Mucosa of rectum (tissue), 2 donors: ENCODE data around the gene TTPAL.

Experiments used
- H3K27ac ChIP-seq, 2 donors: one replicate each; pipeline ENCODE4 v1.7.0; 2013; ENCODE audit warnings: inconsistent platforms in 2 of 2, low read depth in 2 of 2, low read length in 2 of 2
- H3K27me3 ChIP-seq, 2 donors: one replicate each; pipeline ENCODE4 v1.7.0; 2013; ENCODE audit warnings: low read length in 2 of 2; ENCODE audit not compliant: control insufficient read depth in 2 of 2, insufficient read depth in 2 of 2
- H3K36me3 ChIP-seq, 2 donors: one replicate each; pipeline ENCODE4 v1.7.0; 2013; ENCODE audit warnings: low read length in 2 of 2; ENCODE audit not compliant: control insufficient read depth in 2 of 2, insufficient read depth in 2 of 2
- H3K4me1 ChIP-seq, 2 donors: one replicate each; pipeline ENCODE4 v1.7.0; 2013; ENCODE audit warnings: low read length in 2 of 2, mild to moderate bottlenecking in 1 of 2; ENCODE audit not compliant: control insufficient read depth in 2 of 2, insufficient read depth in 2 of 2
- H3K4me3 ChIP-seq, 2 donors: one replicate each; pipeline ENCODE4 v1.7.0; 2013; ENCODE audit warnings: low read length in 2 of 2
- H3K9ac ChIP-seq, 2 donors: one replicate each; pipeline ENCODE4 v1.7.0; 2013; ENCODE audit warnings: low read length in 2 of 2, low read depth in 1 of 2, mild to moderate bottlenecking in 1 of 2
- H3K9me3 ChIP-seq, 2 donors: one replicate each; pipeline ENCODE4 v1.7.0; 2013; ENCODE audit warnings: low read length in 2 of 2; ENCODE audit not compliant: control insufficient read depth in 2 of 2
- donor health status: healthy.
- donor health status: Normal muscosa, but diverticular disease.

TTPAL gene

GRCh38 chr20:44532259-44532980 is 56.7 kb downstream of the TTPAL start:
- Histone ChIP-seq H3K9me3 (no peaks in the 10 kb centered on the region), H3K4me3 (peak overlapping the region; percentile 79 to 94), H3K27ac (peak overlapping the region; percentile 7 to 79), H3K36me3 (no peaks in the 10 kb centered on the region), H3K9ac (peak overlapping the region; percentile 80 to 96), H3K4me1 (peaks cover 17 to 23% of the 10 kb centered on the region in 2 donors), H3K27me3 (no peaks in the 10 kb centered on the region)

DNA sequence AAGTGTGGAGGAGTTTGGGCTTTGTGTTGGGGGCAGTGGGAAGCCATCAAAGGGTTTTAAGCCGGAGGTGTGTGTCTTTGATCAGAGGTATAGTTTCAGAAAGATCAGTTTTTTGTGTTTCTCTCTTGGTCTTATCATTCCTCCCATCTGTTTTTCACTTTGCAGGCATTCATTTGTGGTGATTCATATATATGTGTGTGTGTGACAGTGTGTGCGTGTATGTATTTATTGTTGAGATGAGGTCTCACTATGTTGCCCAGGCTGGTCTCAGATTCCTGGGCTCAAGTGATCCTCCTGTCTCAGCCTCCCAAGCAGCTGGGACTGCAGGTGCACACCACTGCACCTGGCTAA is 57.3 kb downstream of the TTPAL start:
- Histone ChIP-seq H3K9ac (peak overlapping the region in 1 of 2 donors; percentile 80), H3K4me1 (peaks cover 17 to 23% of the 10 kb centered on the region in 2 donors), H3K27ac (peak overlapping the region in 1 of 2 donors; percentile 32), H3K4me3 (peak overlapping the region in 1 of 2 donors; percentile 94), H3K9me3 (no peaks in the 10 kb centered on the region), H3K36me3 (no peaks in the 10 kb centered on the region), H3K27me3 (no peaks in the 10 kb centered on the region)

DNA sequence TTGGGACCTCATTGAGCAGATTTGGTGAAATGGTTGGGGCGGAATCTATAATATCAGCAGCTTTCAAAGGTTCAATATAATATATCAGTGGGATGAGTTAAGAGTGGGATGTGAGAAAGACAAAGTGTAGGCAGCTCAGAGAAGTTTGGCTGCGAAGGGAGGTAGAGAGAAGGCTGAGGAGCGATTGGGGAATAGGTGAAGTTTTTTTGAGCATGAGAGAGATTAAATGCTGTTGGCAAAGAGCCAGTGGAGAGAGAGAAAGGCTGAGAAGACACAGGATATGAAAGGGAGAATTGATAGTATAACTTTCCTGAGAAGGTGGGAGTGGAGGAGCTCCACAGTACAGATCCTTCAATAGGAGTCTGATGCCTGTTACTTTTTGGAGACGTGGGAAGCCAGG is 58.3 kb downstream of the TTPAL start:
- peaks cover 17 to 23% of the 10 kb centered on the region in 2 donors for H3K4me1 ChIP-seq
- H3K27ac ChIP-seq: no peak overlapping the region
- H3K9ac ChIP-seq: no peak overlapping the region

GRCh38 chr20:44536175-44536574 is 60.5 kb downstream of the TTPAL start:
- peaks cover 16 to 22% of the 10 kb centered on the region in 2 donors for H3K4me1 ChIP-seq
- peak overlapping the region; percentile 75 to 82 for H3K27ac ChIP-seq
- no peaks in the 10 kb centered on the region for H3K36me3 ChIP-seq
- H3K27me3 ChIP-seq: no peaks in the 10 kb centered on the region
- peak overlapping the region; percentile 36 to 54 for H3K9ac ChIP-seq
- no peaks in the 10 kb centered on the region for H3K9me3 ChIP-seq
- H3K4me3 ChIP-seq: peak overlapping the region; percentile 52 to 68

More for the DNA sequence above, 58.3 kb downstream of the TTPAL start:
- no peak overlapping the region for H3K4me3 ChIP-seq
- no peaks in the 10 kb centered on the region for H3K9me3 ChIP-seq
- H3K36me3 ChIP-seq: no peaks in the 10 kb centered on the region
- H3K27me3 ChIP-seq: no peaks in the 10 kb centered on the region

- Histone ChIP-seq H3K4me3 (no peak overlapping the region), H3K4me1 (peaks cover 6 to 8% of the 10 kb centered on the region in 2 donors), H3K36me3 (no peaks in the 10 kb centered on the region), H3K9ac (no peak overlapping the region), H3K27ac (no peak overlapping the region), H3K9me3 (no peaks in the 10 kb centered on the region), H3K27me3 (no peaks in the 10 kb centered on the region)
Measured at GRCh38 chr20:44537993-44538392, 62.3 kb downstream of the TTPAL start.

DNA sequence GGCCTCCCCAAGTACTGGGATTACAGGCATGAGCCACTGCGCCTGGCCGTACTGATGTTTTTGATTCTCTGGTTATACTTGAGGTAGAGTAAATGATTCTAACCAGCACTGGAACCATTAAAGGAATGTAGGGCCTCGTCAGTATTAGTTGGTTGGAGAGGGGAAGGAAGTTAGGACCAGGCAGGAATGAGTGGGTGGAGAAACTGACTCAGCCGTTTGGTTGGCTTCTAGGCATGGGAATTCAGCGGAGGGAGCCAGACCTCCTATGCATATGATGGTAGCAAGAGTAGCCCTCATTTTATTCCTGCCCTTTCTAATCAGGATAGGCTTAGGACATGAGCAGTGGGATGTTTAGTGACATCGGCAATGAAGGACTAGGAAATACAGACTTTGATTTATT is 65.2 kb downstream of the TTPAL start:
- Histone ChIP-seq H3K9ac (no peak overlapping the region), H3K4me1 (peaks cover 5 to 6% of the 10 kb centered on the region in 2 donors), H3K4me3 (no peak overlapping the region), H3K36me3 (no peaks in the 10 kb centered on the region), H3K9me3 (no peaks in the 10 kb centered on the region), H3K27ac (no peak overlapping the region), H3K27me3 (no peaks in the 10 kb centered on the region)

DNA sequence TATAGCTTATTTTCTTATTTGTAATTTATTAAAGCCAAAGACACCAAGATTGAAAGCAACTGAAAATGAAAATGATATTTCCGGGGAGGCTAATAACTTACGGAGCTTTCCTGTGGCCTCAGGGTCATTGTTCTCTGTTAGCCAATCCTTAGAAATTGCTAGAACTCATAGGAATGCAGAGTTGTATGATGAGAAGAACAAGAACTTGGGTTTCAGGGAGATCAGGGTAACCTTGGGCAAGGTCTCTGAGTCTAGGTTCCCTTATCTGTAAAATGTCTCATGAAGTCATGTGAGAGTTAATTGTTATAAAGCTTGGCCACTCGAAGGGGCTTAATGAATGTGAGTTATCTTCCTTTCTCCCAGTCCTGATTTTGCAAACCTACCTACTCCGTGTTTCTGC is 66.3 kb downstream of the TTPAL start:
- H3K9ac ChIP-seq: no peak overlapping the region
- H3K4me3 ChIP-seq: no peak overlapping the region
- H3K9me3 ChIP-seq: no peaks in the 10 kb centered on the region
- no peaks in the 10 kb centered on the region for H3K27me3 ChIP-seq
- H3K27ac ChIP-seq: no peak overlapping the region
- peaks cover 0 to 4% of the 10 kb centered on the region in 2 donors for H3K4me1 ChIP-seq
- H3K36me3 ChIP-seq: no peaks in the 10 kb centered on the region

- no peaks in the 10 kb centered on the region for H3K27me3 ChIP-seq
- H3K4me1 ChIP-seq: peaks cover 0 to 4% of the 10 kb centered on the region in 2 donors
- H3K9ac ChIP-seq: no peak overlapping the region
- no peaks in the 10 kb centered on the region for H3K9me3 ChIP-seq
- no peak overlapping the region for H3K4me3 ChIP-seq
- H3K36me3 ChIP-seq: no peaks in the 10 kb centered on the region
- H3K27ac ChIP-seq: no peak overlapping the region
Measured at GRCh38 chr20:44542890-44543289, 67.2 kb downstream of the TTPAL start.

- no peak overlapping the region for H3K27ac ChIP-seq
- no peaks in the 10 kb centered on the region for H3K36me3 ChIP-seq
- peaks cover 0 to 4% of the 10 kb centered on the region in 2 donors for H3K4me1 ChIP-seq
- H3K9me3 ChIP-seq: no peaks in the 10 kb centered on the region
- no peak overlapping the region for H3K9ac ChIP-seq
- H3K27me3 ChIP-seq: no peaks in the 10 kb centered on the region
- H3K4me3 ChIP-seq: no peak overlapping the region
Measured at GRCh38 chr20:44543358-44543757, 67.7 kb downstream of the TTPAL start.
